AG09319 (cell line): ENCODE results near the gene GORASP2.

Experiments
- DNase-seq: peaks from one replicate; pipeline ENCODE4 v3.0.0-alpha.2; 2010; ENCODE audit warnings: low read depth; ENCODE audit errors: extremely low read depth
- CTCF ChIP-seq: IDR thresholded peaks from 2 replicates; pipeline ENCODE4 v1.5.1; 2011; ENCODE audit warnings: low read depth, mild to moderate bottlenecking, inconsistent platforms, low read length, moderate library complexity

Gene GORASP2

GRCh38 chr2:170928824-170929685 lies at the start of gene GORASP2:
Gene GORASP2 (plus strand): TSS chr2:170929253. CDS start chr2:170929341, 88 bp downstream.
- peak; percentile 89 for TF ChIP-seq CTCF

GRCh38 chr2:170881840-170882239 lies 47.2 kb upstream of the GORASP2 start:
- TF ChIP-seq CTCF, result no peak
- DNase-seq, result no peak

More at GRCh38 chr2:170928824-170929685, at the start of gene GORASP2:
- DNase-seq, result peak; percentile 99

GRCh38 chr2:170882758-170883157 lies 46.3 kb upstream of the GORASP2 start:
- no peak for TF ChIP-seq CTCF
- no peak for DNase-seq

- DNase-seq, result no peak
- no peak for TF ChIP-seq CTCF
Measured at GRCh38 chr2:170883683-170884082, 45.4 kb upstream of the GORASP2 start.

- DNase-seq, result no peak
- TF ChIP-seq CTCF, result no peak
Measured at GRCh38 chr2:170885130-170885791, 43.8 kb upstream of the GORASP2 start.

- no peak for TF ChIP-seq CTCF
- peak; percentile 16 for DNase-seq
Measured at GRCh38 chr2:170886386-170886785, 42.7 kb upstream of the GORASP2 start.

- DNase-seq, result no peak
- no peak for TF ChIP-seq CTCF
Measured at GRCh38 chr2:170887496-170887895, 41.6 kb upstream of the GORASP2 start.
